ENCODE data around the gene TAF11L8. TPM values are rescaled to one million over a fixed set of nuclear protein-coding genes. Genes with fewer than 3 reads are reported as not detected.

The TAF11L8 gene
- total RNA-seq, 2 experiments from 2014 or later: not detected

Other genes starting within 250 kb of the TAF11L8 start
- not detected for gene TAF11L2, start 92.7 kb downstream of the TAF11L8 start, total RNA-seq
- not detected for gene TAF11L3, start 72.6 kb downstream of the TAF11L8 start, total RNA-seq
- not detected for gene TAF11L4, start 69.2 kb downstream of the TAF11L8 start, total RNA-seq
- gene TAF11L5, start 65.7 kb downstream of the TAF11L8 start, total RNA-seq: not detected
- not detected for gene TAF11L6, start 62.3 kb downstream of the TAF11L8 start, total RNA-seq
- gene TAF11L7, start 5.2 kb downstream of the TAF11L8 start, total RNA-seq: not detected
- not detected for gene TAF11L9, start 3.4 kb upstream of the TAF11L8 start, total RNA-seq
- not detected for gene TAF11L10, start 6.9 kb upstream of the TAF11L8 start, total RNA-seq
- not detected for gene TAF11L11, start 13.2 kb upstream of the TAF11L8 start, total RNA-seq
- gene TAF11L12, start 19.4 kb upstream of the TAF11L8 start, total RNA-seq: not detected
- gene TAF11L13, start 41.1 kb upstream of the TAF11L8 start, total RNA-seq: not detected
- not detected for gene TAF11L14, start 43.5 kb upstream of the TAF11L8 start, total RNA-seq